K562 (cell line): Measurements from ENCODE around the gene MLST8. TPM values are rescaled to one million over a fixed set of nuclear protein-coding genes. Genes with fewer than 3 reads are reported as not detected.

Experiments used
- FIP1L1 ChIP-seq: fragments of 200-400 bp; formaldehyde crosslinking; IDR thresholded peaks from 2 replicates; pipeline ENCODE4 v1.6.1; 2018; ENCODE audit warnings: mild to moderate bottlenecking, low read depth, low read length; ENCODE audit not compliant: poor library complexity, severe bottlenecking
- FOSL1 ChIP-seq: fragments of 200-800 bp; sonication (Bioruptor generic); conservative IDR thresholded peaks from 2 replicates; pipeline ENCODE4 v1.6.1; 2016; ENCODE audit warnings: missing genetic modification characterization, missing compliant biosample characterization
- JUND ChIP-seq, 2 experiments: IDR thresholded peaks; 2 replicates in 1 of 2; 3 replicates in 1 of 2; pipeline ENCODE4 v1.6.1; 2011; ENCODE audit warnings: borderline replicate concordance in 2 of 2, low read depth in 2 of 2, low read length in 2 of 2, improper control_type of control experiment in 1 of 2, missing biosample characterization in 1 of 2, missing genetic modification characterization in 1 of 2, missing genetic modification reagents in 1 of 2
- MAFG ChIP-seq: fragments of 450-650 bp; conservative IDR thresholded peaks from 2 replicates; pipeline ENCODE4 v1.6.1; 2016; ENCODE audit warnings: missing genetic modification characterization, missing compliant biosample characterization
- NKRF ChIP-seq: fragments of 450-650 bp; IDR thresholded peaks from 2 replicates; pipeline ENCODE4 v1.6.1; 2016; ENCODE audit warnings: borderline replicate concordance
- PHF8 ChIP-seq: fragments of 200-600 bp; sonication (generic); IDR thresholded peaks from 2 replicates; pipeline ENCODE4 v1.6.1; 2012; ENCODE audit warnings: mixed run types, mild to moderate bottlenecking, inconsistent platforms, low read length, moderate library complexity, borderline replicate concordance
- RBM22 ChIP-seq: fragments of 200-400 bp; formaldehyde crosslinking; IDR thresholded peaks from 2 replicates; pipeline ENCODE4 v1.6.1; 2018; ENCODE audit warnings: low read length, low read depth; ENCODE audit not compliant: poor library complexity, severe bottlenecking
- ZNF184 ChIP-seq: sonication (generic); formaldehyde crosslinking; IDR thresholded peaks from 2 replicates; pipeline ENCODE4 v1.5.0; 2020; ENCODE audit warnings: missing genetic modification reagents
- ZNF24 ChIP-seq: fragments of 450-650 bp; IDR thresholded peaks from 2 replicates; pipeline ENCODE4 v1.6.1; 2016
- ZNF444 ChIP-seq: fragments of 250-450 bp; sonication (Bioruptor Pico); IDR thresholded peaks from 2 replicates; pipeline ENCODE4 v1.4.0; 2020; ENCODE audit warnings: mild to moderate bottlenecking, moderate library complexity
- polyA plus RNA-seq, 8 experiments: library from polyadenylated mRNA; depleted of rRNA in 4 of 8; stranded (reverse) in 5 of 8; unstranded in 3 of 8; fragments of >200 nt; fragmentation: Nextera tagmentation in 2 of 8; fragmentation: Illumina TruSeq in 1 of 8; extraction: Ambion mirVana in 2 of 8; extraction: Trizol in 1 of 8; gene quantifications; 2 replicates each; pipeline versions ENCODE4 v1.2.1 to v1.2.3, GENCODE V29; 2011 to 2014; ENCODE audit warnings: inconsistent platforms in 1 of 8, missing spikeins in 1 of 8
- total RNA-seq, 7 experiments: library from RNA; depleted of rRNA in 6 of 7; stranded (reverse); fragments of >200 nt in 6 of 7; fragmentation: Illumina TruSeq in 2 of 7; extraction: Trizol in 2 of 7; gene quantifications; 2 replicates each; pipeline versions ENCODE4 v1.2.1 to v1.2.3, GENCODE V29; 2011 to 2021; ENCODE audit warnings: low replicate concordance in 1 of 7
- TF ChIP-seq, protein P1 (sequence below): IDR thresholded peaks from 2 replicates; pipeline ENCODE4 v1.6.1; 2011; ENCODE audit warnings: borderline replicate concordance, low read depth, mild to moderate bottlenecking, moderate library complexity, low read length; ENCODE audit not compliant: insufficient read depth, poor library complexity, severe bottlenecking
- TF ChIP-seq, protein P2 (sequence below), 2 experiments: fragments of 450-650 bp; formaldehyde crosslinking in 1 of 2; IDR thresholded peaks; 2 replicates each; pipeline versions ENCODE4 v1.4.0 to v1.6.1; 2014 to 2020; ENCODE audit warnings: mild to moderate bottlenecking in 2 of 2, borderline replicate concordance in 1 of 2, low read depth in 1 of 2

Gene MLST8
- total and polyA plus RNA-seq, 9 of the 15 experiments (the other 6 are each of a cell fraction or from before 2014, with no cell fraction given): 1.5 to 116 (median 43.3) TPM

GRCh38 chr16:2223221-2223941, 18.1 kb downstream of the MLST8 start, which contains the start of gene E4F1 (continued):
- TF ChIP-seq JUND (IDR thresholded peaks at IDR 0.05; ENCODE audit: borderline replicate concordance, low read depth, low read length) (peak; percentile 69), JUND (tag; IDR thresholded peaks at IDR 0.05; ENCODE audit: borderline replicate concordance, low read depth, low read length) (no peak), ZNF184 (CRISPR knock-in tag) (no peak), ZNF24 (no peak), FOSL1 (tag) (0 out of 2 replicates have a peak, but pooled peaks have one; percentile 34), FIP1L1 (peak; percentile 69), ZNF444 (CRISPR knock-in tag) (no peak), NKRF (no peak), RBM22 (peak; percentile 90), PHF8 (peak; percentile 92), MAFG (tag) (no peak)
- TF ChIP-seq, protein P1, sequence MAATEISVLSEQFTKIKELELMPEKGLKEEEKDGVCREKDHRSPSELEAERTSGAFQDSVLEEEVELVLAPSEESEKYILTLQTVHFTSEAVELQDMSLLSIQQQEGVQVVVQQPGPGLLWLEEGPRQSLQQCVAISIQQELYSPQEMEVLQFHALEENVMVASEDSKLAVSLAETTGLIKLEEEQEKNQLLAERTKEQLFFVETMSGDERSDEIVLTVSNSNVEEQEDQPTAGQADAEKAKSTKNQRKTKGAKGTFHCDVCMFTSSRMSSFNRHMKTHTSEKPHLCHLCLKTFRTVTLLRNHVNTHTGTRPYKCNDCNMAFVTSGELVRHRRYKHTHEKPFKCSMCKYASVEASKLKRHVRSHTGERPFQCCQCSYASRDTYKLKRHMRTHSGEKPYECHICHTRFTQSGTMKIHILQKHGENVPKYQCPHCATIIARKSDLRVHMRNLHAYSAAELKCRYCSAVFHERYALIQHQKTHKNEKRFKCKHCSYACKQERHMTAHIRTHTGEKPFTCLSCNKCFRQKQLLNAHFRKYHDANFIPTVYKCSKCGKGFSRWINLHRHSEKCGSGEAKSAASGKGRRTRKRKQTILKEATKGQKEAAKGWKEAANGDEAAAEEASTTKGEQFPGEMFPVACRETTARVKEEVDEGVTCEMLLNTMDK: no peak
- TF ChIP-seq, protein P2, sequence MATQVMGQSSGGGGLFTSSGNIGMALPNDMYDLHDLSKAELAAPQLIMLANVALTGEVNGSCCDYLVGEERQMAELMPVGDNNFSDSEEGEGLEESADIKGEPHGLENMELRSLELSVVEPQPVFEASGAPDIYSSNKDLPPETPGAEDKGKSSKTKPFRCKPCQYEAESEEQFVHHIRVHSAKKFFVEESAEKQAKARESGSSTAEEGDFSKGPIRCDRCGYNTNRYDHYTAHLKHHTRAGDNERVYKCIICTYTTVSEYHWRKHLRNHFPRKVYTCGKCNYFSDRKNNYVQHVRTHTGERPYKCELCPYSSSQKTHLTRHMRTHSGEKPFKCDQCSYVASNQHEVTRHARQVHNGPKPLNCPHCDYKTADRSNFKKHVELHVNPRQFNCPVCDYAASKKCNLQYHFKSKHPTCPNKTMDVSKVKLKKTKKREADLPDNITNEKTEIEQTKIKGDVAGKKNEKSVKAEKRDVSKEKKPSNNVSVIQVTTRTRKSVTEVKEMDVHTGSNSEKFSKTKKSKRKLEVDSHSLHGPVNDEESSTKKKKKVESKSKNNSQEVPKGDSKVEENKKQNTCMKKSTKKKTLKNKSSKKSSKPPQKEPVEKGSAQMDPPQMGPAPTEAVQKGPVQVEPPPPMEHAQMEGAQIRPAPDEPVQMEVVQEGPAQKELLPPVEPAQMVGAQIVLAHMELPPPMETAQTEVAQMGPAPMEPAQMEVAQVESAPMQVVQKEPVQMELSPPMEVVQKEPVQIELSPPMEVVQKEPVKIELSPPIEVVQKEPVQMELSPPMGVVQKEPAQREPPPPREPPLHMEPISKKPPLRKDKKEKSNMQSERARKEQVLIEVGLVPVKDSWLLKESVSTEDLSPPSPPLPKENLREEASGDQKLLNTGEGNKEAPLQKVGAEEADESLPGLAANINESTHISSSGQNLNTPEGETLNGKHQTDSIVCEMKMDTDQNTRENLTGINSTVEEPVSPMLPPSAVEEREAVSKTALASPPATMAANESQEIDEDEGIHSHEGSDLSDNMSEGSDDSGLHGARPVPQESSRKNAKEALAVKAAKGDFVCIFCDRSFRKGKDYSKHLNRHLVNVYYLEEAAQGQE (IDR thresholded peaks at IDR 0.05; ENCODE audit: borderline replicate concordance): no peak
- TF ChIP-seq, protein P2 (CRISPR knock-in tag; IDR thresholded peaks at IDR 0.05; ENCODE audit: low read depth): no peak
